ENCODE results near the gene TFDP2. TPM values are rescaled to one million over a fixed set of nuclear protein-coding genes. Genes with fewer than 3 reads are reported as not detected.

Gene TFDP2
- total and polyA plus RNA-seq, 2 donors from 2014 or later: 38.7 to 50.6 TPM

DNA sequence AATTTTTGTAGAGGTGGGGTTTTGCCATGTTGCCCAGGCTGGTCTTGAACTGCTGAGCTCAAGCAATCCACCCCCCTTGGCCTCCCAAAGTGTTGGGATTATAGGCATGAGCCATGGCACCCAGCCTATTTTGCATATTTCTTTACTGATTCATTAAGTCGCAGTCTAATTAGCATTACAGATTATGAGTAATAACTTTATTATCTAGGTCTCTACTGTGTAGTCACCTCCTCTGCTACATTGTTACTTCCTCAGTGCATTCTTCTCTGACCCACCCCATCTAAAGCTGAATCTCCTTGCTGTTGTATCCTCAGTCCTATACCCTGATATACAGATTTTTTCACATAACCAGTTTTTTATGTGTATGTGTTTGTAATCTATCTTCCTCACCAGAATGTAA, 61.7 kb downstream of the TFDP2 start:
- no peaks in the 10 kb centered on the region for H3K27me3 ChIP-seq (ENCODE audit: control insufficient read depth, insufficient read depth, low read length)
- TF ChIP-seq, protein P1, sequence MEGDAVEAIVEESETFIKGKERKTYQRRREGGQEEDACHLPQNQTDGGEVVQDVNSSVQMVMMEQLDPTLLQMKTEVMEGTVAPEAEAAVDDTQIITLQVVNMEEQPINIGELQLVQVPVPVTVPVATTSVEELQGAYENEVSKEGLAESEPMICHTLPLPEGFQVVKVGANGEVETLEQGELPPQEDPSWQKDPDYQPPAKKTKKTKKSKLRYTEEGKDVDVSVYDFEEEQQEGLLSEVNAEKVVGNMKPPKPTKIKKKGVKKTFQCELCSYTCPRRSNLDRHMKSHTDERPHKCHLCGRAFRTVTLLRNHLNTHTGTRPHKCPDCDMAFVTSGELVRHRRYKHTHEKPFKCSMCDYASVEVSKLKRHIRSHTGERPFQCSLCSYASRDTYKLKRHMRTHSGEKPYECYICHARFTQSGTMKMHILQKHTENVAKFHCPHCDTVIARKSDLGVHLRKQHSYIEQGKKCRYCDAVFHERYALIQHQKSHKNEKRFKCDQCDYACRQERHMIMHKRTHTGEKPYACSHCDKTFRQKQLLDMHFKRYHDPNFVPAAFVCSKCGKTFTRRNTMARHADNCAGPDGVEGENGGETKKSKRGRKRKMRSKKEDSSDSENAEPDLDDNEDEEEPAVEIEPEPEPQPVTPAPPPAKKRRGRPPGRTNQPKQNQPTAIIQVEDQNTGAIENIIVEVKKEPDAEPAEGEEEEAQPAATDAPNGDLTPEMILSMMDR (IDR thresholded peaks at IDR 0.05; ENCODE audit: borderline replicate concordance, extremely low read depth, insufficient read depth): no peak
- H3K9me3 ChIP-seq (ENCODE audit: control insufficient read depth in 2 of 3, insufficient read depth in 1 of 3, low read length in 3 of 3): peaks cover 0 to 3% (median 0%) of the 10 kb centered on the region in 3 donors
- no peak overlapping the region for H3K9ac ChIP-seq (ENCODE audit: low read length in 3 of 3)
- peaks cover 0 to 1% (median 0%) of the 10 kb centered on the region in 3 donors for H3K36me3 ChIP-seq (ENCODE audit: control insufficient read depth in 2 of 3, insufficient read depth in 3 of 3, low read length in 3 of 3)
- no peak overlapping the region for H3K27ac ChIP-seq (ENCODE audit: low read depth in 2 of 2, low read length in 2 of 2)
- peaks cover 0 to 9% (median 3%) of the 10 kb centered on the region in 3 donors for H3K4me1 ChIP-seq (ENCODE audit: control insufficient read depth in 2 of 3, insufficient read depth in 2 of 3, low read depth in 1 of 3, low read length in 3 of 3)
- DNase-seq (no peak), FAIRE-seq (no peak)
- H3K4me3 ChIP-seq (ENCODE audit: low read length in 3 of 3): no peak overlapping the region
- intact Hi-C loops (cut with DNase I): no loop called here

- H3K9ac ChIP-seq (ENCODE audit: low read length in 3 of 3): no peak overlapping the region
- H3K4me3 ChIP-seq (ENCODE audit: low read length in 3 of 3): no peak overlapping the region
- peak overlapping the region in 1 of 2 donors; percentile 14 for H3K27ac ChIP-seq (ENCODE audit: low read depth in 2 of 2, low read length in 2 of 2)
- intact Hi-C loops (cut with DNase I): no loop called here
- peaks cover 0 to 3% (median 0%) of the 10 kb centered on the region in 3 donors for H3K9me3 ChIP-seq (ENCODE audit: control insufficient read depth in 2 of 3, insufficient read depth in 1 of 3, low read length in 3 of 3)
- H3K36me3 ChIP-seq (ENCODE audit: control insufficient read depth in 2 of 3, insufficient read depth in 3 of 3, low read length in 3 of 3): no peaks in the 10 kb centered on the region
- TF ChIP-seq, protein P1 (IDR thresholded peaks at IDR 0.05; ENCODE audit: borderline replicate concordance, extremely low read depth, insufficient read depth): no peak
- no peak for FAIRE-seq
- H3K27me3 ChIP-seq (ENCODE audit: control insufficient read depth, insufficient read depth, low read length): no peaks in the 10 kb centered on the region
- peaks cover 0 to 9% (median 3%) of the 10 kb centered on the region in 3 donors for H3K4me1 ChIP-seq (ENCODE audit: control insufficient read depth in 2 of 3, insufficient read depth in 2 of 3, low read depth in 1 of 3, low read length in 3 of 3)
- DNase-seq: peak in 2 of 5 donors; percentile 9 to 14
Measured at GRCh38 chr3:142086581-142087090, 62.7 kb downstream of the TFDP2 start.

GRCh38 chr3:142081178-142081577, 68.2 kb downstream of the TFDP2 start:
- TF ChIP-seq, protein P1 (IDR thresholded peaks at IDR 0.05; ENCODE audit: borderline replicate concordance, extremely low read depth, insufficient read depth): no peak
- intact Hi-C loops (cut with DNase I): no loop called here
- no peak for FAIRE-seq

More at GRCh38 chr3:142081178-142081577, 68.2 kb downstream of the TFDP2 start:
- DNase-seq: no peak
- Histone ChIP-seq H3K9me3 (ENCODE audit: control insufficient read depth in 2 of 3, insufficient read depth in 1 of 3, low read length in 3 of 3) (peaks cover 0 to 3% (median 0%) of the 10 kb centered on the region in 3 donors), H3K27ac (ENCODE audit: low read depth in 2 of 2, low read length in 2 of 2) (no peak overlapping the region), H3K27me3 (ENCODE audit: control insufficient read depth, insufficient read depth, low read length) (no peaks in the 10 kb centered on the region), H3K9ac (ENCODE audit: low read length in 3 of 3) (no peak overlapping the region), H3K4me3 (ENCODE audit: low read length in 3 of 3) (no peak overlapping the region), H3K36me3 (ENCODE audit: control insufficient read depth in 2 of 3, insufficient read depth in 3 of 3, low read length in 3 of 3) (no peaks in the 10 kb centered on the region), H3K4me1 (ENCODE audit: control insufficient read depth in 2 of 3, insufficient read depth in 2 of 3, low read depth in 1 of 3, low read length in 3 of 3) (no peaks in the 10 kb centered on the region)

All from kidney (tissue), 14 donors.